Mesothelial cell of epicardium (in vitro differentiated cells): ENCODE results near the gene HOXD4. TPM values are rescaled to one million over a fixed set of nuclear protein-coding genes. Genes with fewer than 3 reads are reported as not detected.

Experiments used
- DNase-seq, 2 experiments: peaks; one replicate each; pipeline ENCODE4 v3.0.0; 2021; ENCODE audit warnings: low spot score in 2 of 2; ENCODE audit not compliant: unreplicated experiment in 2 of 2
- H3K27ac Mint-ChIP-seq: 2 replicates; pipeline ENCODE4 v1.8.0; 2021; ENCODE audit warnings: mixed read lengths
- H3K27me3 Mint-ChIP-seq: 2 replicates; pipeline ENCODE4 v1.8.0; 2021; ENCODE audit warnings: low read depth, mixed read lengths
- H3K36me3 Mint-ChIP-seq: 2 replicates; pipeline ENCODE4 v1.8.0; 2021; ENCODE audit warnings: mixed read lengths
- H3K4me1 Mint-ChIP-seq: 2 replicates; pipeline ENCODE4 v1.8.0; 2021; ENCODE audit warnings: mixed read lengths
- H3K4me3 Mint-ChIP-seq: 2 replicates; pipeline ENCODE4 v1.8.0; 2021; ENCODE audit warnings: mild to moderate bottlenecking, moderate library complexity, mixed read lengths
- H3K9me3 Mint-ChIP-seq: 2 replicates; pipeline ENCODE4 v1.8.0; 2021; ENCODE audit warnings: mixed read lengths
- total RNA-seq: library from RNA; stranded (reverse); gene quantifications from 3 replicates; pipeline ENCODE4 v1.2.1, GENCODE V29; 2021
- TF ChIP-seq, protein P1 (sequence below): fragments of 200-600 bp; sonication (generic); IDR thresholded peaks from one replicate; pipeline ENCODE4 v1.5.0; 2021; ENCODE audit warnings: antibody characterized with exemption; ENCODE audit not compliant: unreplicated experiment

HOXD4 gene
- total RNA-seq, 1 donor from 2014 or later: 0.67 TPM

DNA sequence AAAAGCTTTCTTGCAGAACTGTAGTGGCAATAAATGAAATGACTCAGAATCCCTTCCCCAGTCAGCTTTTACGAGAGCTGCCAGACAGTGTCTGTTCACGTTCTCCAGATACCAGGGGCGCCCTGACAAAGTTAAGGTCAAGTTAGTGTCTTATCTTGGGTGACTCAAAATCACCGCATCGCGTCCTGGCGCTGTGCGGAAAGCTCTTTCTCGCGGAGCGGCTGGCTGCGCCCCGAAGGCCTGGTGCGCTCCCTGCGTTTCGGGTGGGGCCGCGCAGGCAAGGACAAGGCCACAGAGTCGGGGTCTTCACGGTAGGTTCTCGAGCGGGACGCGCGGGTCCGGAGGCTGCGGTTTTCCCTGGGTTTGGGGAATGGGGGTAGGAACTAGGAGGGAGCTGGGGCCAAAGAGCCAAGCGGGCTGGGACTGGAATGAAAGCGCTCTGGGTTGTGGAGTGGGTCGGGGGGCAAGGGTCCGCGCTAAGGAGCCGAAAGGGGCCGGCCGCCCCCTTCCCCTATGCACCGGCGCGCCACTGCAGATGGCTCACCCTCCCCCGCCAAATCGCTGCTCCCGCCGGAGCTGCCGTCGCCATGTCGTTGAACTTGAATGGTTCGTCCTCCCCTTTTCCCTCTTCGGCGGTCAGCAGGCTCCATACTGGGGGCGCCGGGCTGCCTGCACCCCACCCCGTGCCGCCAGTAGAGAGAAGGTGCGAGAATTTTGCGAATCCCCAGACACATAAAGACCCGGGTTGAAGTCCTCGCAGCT is 46.9 kb upstream of the HOXD4 start:
- Mint-ChIP-seq H3K27ac (peak overlapping the region; percentile 16), H3K27me3 (peaks cover 89% of the 10 kb centered on the region), H3K4me1 (peaks cover 21% of the 10 kb centered on the region), H3K4me3 (peak overlapping the region; percentile 59), H3K36me3 (no peaks in the 10 kb centered on the region), H3K9me3 (no peaks in the 10 kb centered on the region)
- TF ChIP-seq, protein P1, sequence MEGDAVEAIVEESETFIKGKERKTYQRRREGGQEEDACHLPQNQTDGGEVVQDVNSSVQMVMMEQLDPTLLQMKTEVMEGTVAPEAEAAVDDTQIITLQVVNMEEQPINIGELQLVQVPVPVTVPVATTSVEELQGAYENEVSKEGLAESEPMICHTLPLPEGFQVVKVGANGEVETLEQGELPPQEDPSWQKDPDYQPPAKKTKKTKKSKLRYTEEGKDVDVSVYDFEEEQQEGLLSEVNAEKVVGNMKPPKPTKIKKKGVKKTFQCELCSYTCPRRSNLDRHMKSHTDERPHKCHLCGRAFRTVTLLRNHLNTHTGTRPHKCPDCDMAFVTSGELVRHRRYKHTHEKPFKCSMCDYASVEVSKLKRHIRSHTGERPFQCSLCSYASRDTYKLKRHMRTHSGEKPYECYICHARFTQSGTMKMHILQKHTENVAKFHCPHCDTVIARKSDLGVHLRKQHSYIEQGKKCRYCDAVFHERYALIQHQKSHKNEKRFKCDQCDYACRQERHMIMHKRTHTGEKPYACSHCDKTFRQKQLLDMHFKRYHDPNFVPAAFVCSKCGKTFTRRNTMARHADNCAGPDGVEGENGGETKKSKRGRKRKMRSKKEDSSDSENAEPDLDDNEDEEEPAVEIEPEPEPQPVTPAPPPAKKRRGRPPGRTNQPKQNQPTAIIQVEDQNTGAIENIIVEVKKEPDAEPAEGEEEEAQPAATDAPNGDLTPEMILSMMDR: no peak
- peak in 1 of 2 experiments; percentile 40 for DNase-seq

DNA sequence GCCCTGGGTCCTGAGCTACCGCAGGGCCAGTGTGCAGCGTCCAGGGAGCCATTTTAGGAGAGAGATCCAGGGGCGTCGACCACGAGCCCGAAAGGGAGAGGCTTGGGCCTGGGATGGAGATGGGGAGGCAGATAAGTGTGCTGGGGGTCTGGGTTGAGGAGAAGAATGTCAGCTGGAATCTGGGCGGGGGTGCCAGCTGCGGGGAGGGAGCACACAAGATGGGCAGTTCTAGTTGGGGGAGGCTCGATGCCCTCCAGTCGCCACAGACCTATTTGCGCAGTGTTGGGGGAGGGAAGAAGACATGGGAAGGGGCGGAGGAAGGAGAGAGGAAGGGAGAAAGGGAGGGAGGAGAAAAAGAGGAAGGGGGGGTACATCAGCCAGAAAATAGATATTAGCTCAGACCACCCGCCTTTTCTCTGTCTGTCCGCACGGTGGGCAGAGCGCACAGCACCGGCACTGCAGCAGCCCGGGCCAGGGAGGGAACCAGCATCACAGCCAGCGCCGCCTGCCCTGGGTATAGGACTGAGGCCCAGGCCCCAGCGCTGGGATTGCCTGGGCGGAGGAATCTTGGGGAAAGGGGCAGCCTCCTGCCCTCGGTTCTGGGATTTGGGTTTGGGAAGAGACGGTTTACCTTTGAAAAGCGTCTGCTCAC is 46.1 kb upstream of the HOXD4 start:
- Mint-ChIP-seq H3K9me3 (no peaks in the 10 kb centered on the region), H3K4me1 (peaks cover 21% of the 10 kb centered on the region), H3K27me3 (peaks cover 90% of the 10 kb centered on the region), H3K27ac (peak overlapping the region; percentile 16), H3K36me3 (no peaks in the 10 kb centered on the region), H3K4me3 (peak overlapping the region; percentile 59)
- peak in 1 of 2 experiments; percentile 40 for DNase-seq
- TF ChIP-seq, protein P1: no peak

DNA sequence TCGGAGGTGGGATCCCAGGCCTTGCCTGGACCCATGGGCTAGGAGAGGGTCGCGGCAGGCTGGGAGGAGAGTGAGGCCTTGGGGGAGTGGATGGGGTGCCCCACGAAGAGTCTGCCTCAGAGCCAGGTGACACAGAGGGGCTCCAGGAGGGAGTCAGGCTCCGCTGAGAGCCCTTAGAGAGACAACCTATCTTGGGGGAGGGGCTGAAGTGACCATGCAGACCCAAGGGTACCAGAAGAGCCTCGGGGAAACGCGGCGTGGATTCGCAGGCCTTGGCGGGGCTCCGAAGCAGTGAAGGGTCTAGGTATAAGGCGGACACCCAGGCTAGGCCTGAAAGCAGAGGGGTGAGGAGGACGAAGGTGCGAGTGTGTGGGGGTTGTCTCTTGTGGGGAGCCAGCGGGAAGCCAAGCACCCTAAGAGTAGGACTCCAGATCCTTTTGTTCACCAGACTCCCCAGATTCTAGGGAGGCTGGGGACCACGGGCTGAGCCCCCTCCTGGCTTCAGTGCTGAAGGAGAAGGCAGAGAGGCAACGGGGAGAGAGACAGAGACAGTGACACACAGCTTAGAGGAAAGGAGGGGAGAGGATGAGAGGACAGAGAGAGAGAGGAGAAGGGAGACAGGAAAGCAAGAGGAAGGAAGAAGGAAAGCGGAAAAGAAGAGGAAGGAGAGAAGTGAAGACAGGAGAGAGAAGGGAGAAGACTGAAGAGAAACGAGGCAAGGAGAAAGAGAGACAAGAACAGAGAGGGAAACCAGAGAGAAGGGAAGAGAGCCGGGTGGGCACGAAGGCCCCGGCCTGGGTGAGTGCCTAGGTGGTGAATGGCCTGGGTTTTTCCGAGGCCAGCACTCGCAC is 45.4 kb upstream of the HOXD4 start:
- no peak for DNase-seq
- Mint-ChIP-seq H3K9me3 (no peaks in the 10 kb centered on the region), H3K27ac (peak overlapping the region; percentile 29), H3K36me3 (no peaks in the 10 kb centered on the region), H3K4me1 (peaks cover 21% of the 10 kb centered on the region), H3K27me3 (peaks cover 90% of the 10 kb centered on the region), H3K4me3 (peak overlapping the region; percentile 63)
- TF ChIP-seq, protein P1: no peak

DNA sequence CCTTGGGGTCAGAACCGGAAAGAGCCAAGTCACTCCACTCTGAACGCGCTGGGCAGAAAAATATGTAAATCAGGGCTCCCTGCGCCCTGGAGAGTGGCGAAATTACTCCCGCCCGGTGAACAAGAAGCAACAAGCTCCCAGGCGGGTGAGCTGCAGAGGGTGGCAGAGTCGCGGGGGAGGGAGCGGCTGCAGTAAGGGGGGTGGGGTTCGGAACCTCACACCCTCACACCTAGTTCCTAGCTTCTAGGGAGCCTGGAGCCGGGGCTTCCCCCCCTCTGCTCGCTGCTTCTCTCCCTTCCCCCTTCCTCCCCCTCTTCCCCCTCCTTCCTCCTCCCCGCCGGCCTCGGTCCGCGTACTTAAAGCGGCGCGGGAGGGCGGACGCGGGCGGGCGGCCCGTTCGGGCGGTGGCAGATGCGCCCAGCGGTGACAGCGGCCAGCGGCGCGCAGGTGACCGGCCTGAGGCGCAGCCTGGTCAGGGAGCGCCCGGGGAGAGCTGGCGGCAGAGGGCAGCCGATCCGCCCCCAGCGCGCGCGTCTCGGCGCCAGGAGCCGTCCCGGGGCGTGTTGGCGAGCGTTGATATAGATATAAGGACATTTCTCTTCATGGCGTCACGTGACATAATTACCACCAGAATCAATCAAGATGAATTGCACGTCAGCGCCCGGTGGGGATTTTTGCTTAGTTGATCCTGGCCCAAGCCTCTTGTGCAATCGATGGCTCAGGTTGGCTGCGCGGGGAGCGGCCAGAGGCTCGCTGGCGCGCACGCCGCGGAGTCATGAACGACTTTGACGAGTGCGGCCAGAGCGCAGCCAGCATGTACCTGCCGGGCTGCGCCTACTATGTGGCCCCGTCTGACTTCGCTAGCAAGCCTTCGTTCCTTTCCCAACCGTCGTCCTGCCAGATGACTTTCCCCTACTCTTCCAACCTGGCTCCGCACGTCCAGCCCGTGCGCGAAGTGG is 44.5 kb upstream of the HOXD4 start, which contains the start of gene HOXD11:
TSS of gene HOXD11 (plus strand) at position 700 of the 959 bp plus-strand sequence. CDS start at position 776, 76 bp downstream.
- TF ChIP-seq, protein P1: no peak
- Mint-ChIP-seq H3K9me3 (no peaks in the 10 kb centered on the region), H3K27ac (peak within 1 kb of the TSS; percentile 29), H3K4me3 (peak within 1 kb of the TSS; percentile 63), H3K4me1 (peaks cover 21% of the 10 kb centered on the region), H3K27me3 (peaks cover 90% of the 10 kb centered on the region), H3K36me3 (no peaks in the 10 kb centered on the region)
- peak in 1 of 2 experiments; percentile 48 for DNase-seq
